HepG2 (cell line): ENCODE data around the gene SRBD1. TPM values are rescaled to one million over a fixed set of nuclear protein-coding genes. Genes with fewer than 3 reads are reported as not detected.

Experiments
- ELF4 ChIP-seq: sonication (generic); formaldehyde crosslinking; IDR thresholded peaks from 2 replicates; pipeline ENCODE4 v1.5.0; 2020; ENCODE audit warnings: missing genetic modification reagents, mild to moderate bottlenecking, moderate library complexity, borderline replicate concordance
- HMG20B ChIP-seq: conservative IDR thresholded peaks from 2 replicates; pipeline ENCODE4 v1.6.1; 2016; ENCODE audit warnings: missing genetic modification reagents, missing compliant biosample characterization
- HNF4G ChIP-seq, 2 experiments: sonication (generic) in 1 of 2; formaldehyde crosslinking in 1 of 2; IDR thresholded peaks; 2 replicates each; pipeline versions ENCODE4 v1.4.0 to v1.6.1; 2011 to 2020; ENCODE audit warnings: borderline replicate concordance in 2 of 2, low read depth in 2 of 2, mild to moderate bottlenecking in 2 of 2, low read length in 1 of 2, missing genetic modification reagents in 1 of 2, moderate library complexity in 1 of 2
- HNRNPL ChIP-seq: fragments of 200-400 bp; formaldehyde crosslinking; IDR thresholded peaks from 2 replicates; pipeline ENCODE4 v1.6.1; 2017; ENCODE audit warnings: mild to moderate bottlenecking, low read depth, low read length
- KLF15 ChIP-seq: sonication (generic); formaldehyde crosslinking; IDR thresholded peaks from 2 replicates; pipeline ENCODE4 v1.8.1; 2023; ENCODE audit warnings: borderline replicate concordance, mild to moderate bottlenecking, inconsistent platforms, missing genetic modification reagents, mixed read lengths
- MAX ChIP-seq: IDR thresholded peaks from 2 replicates; pipeline ENCODE4 v1.6.1; 2012; ENCODE audit warnings: inconsistent platforms
- NCOA2 ChIP-seq: sonication (generic); formaldehyde crosslinking; IDR thresholded peaks from 2 replicates; pipeline ENCODE4 v1.8.0; 2022; ENCODE audit warnings: inconsistent platforms
- NR2F1 ChIP-seq, 2 experiments: fragments of 450-650 bp in 1 of 2; formaldehyde crosslinking in 1 of 2; IDR thresholded peaks; 2 replicates each; pipeline versions ENCODE4 v1.5.0 to v1.6.1; 2016 to 2020; ENCODE audit warnings: mild to moderate bottlenecking in 1 of 2, missing compliant biosample characterization in 1 of 2, missing genetic modification reagents in 1 of 2, moderate library complexity in 1 of 2
- NR2F6 ChIP-seq, 2 experiments: IDR thresholded peaks; 2 replicates each; pipeline ENCODE4 v1.6.1; 2016; ENCODE audit warnings: antibody characterized with exemption in 1 of 2, mild to moderate bottlenecking in 1 of 2
- POLR2AphosphoS5 ChIP-seq: IDR thresholded peaks from 2 replicates; pipeline ENCODE4 v1.6.1; 2012; ENCODE audit warnings: low read depth, low read length
- RXRB ChIP-seq: IDR thresholded peaks from 2 replicates; pipeline ENCODE4 v1.6.1; 2016; ENCODE audit warnings: borderline replicate concordance, missing genetic modification reagents, missing compliant biosample characterization
- SETDB1 ChIP-seq: sonication (generic); formaldehyde crosslinking; IDR thresholded peaks from 2 replicates; pipeline ENCODE4 v1.5.1; 2020; ENCODE audit warnings: missing genetic modification reagents, mild to moderate bottlenecking, borderline replicate concordance
- SNAPC4 ChIP-seq: sonication (generic); formaldehyde crosslinking; IDR thresholded peaks from 2 replicates; pipeline ENCODE4 v1.4.0; 2020; ENCODE audit warnings: mild to moderate bottlenecking, missing genetic modification reagents
- TSC22D2 ChIP-seq: sonication (generic); formaldehyde crosslinking; IDR thresholded peaks from 2 replicates; pipeline ENCODE4 v1.5.1; 2020; ENCODE audit warnings: missing genetic modification reagents, mild to moderate bottlenecking, borderline replicate concordance
- ZBTB33 ChIP-seq: sonication (generic); formaldehyde crosslinking; IDR thresholded peaks from 2 replicates; pipeline ENCODE4 v1.4.0; 2020; ENCODE audit warnings: missing genetic modification reagents
- ZNF207 ChIP-seq: fragments of 450-650 bp; IDR thresholded peaks from 2 replicates; pipeline ENCODE4 v1.6.1; 2016; ENCODE audit warnings: antibody characterized with exemption, borderline replicate concordance
- ZNF251 ChIP-seq: sonication (generic); formaldehyde crosslinking; IDR thresholded peaks from 2 replicates; pipeline ENCODE4 v1.9.0; 2021; ENCODE audit warnings: mild to moderate bottlenecking, missing genetic modification reagents
- ZNF263 ChIP-seq: sonication (generic); formaldehyde crosslinking; IDR thresholded peaks from 2 replicates; pipeline ENCODE4 v1.4.0; 2020; ENCODE audit warnings: missing genetic modification reagents
- ZNF343 ChIP-seq: sonication (generic); formaldehyde crosslinking; IDR thresholded peaks from 2 replicates; pipeline ENCODE4 v1.4.0; 2020; ENCODE audit warnings: mild to moderate bottlenecking, missing genetic modification reagents
- ZNF44 ChIP-seq: sonication (generic); formaldehyde crosslinking; IDR thresholded peaks from 2 replicates; pipeline ENCODE4 v1.5.1; 2020; ENCODE audit warnings: mild to moderate bottlenecking, missing genetic modification reagents
- ZNF510 ChIP-seq: sonication (generic); formaldehyde crosslinking; IDR thresholded peaks from 2 replicates; pipeline ENCODE4 v1.4.0; 2020; ENCODE audit warnings: low read depth, mild to moderate bottlenecking, missing genetic modification reagents
- ZNF891 ChIP-seq: sonication (generic); formaldehyde crosslinking; IDR thresholded peaks from 2 replicates; pipeline ENCODE4 v1.5.0; 2020; ENCODE audit warnings: mild to moderate bottlenecking, missing genetic modification reagents
- polyA plus RNA-seq, 8 experiments: library from polyadenylated mRNA; depleted of rRNA in 3 of 8; stranded (reverse) in 7 of 8; unstranded in 1 of 8; fragments of >200 nt; fragmentation: Illumina TruSeq in 4 of 8; extraction: Trizol in 4 of 8; gene quantifications; 2 replicates each; pipeline versions ENCODE4 v1.2.1 to v1.2.3, GENCODE V29; 2011 to 2016; ENCODE audit warnings: low read depth in 4 of 8, missing spikeins in 1 of 8, mixed read lengths in 1 of 8; ENCODE audit not compliant: insufficient read depth in 1 of 8
- total RNA-seq, 5 experiments: library from RNA; depleted of rRNA; stranded (reverse); fragments of >200 nt; fragmentation: Illumina TruSeq; extraction: Trizol; gene quantifications; 2 replicates each; pipeline ENCODE4 v1.2.3, GENCODE V29; 2016; ENCODE audit warnings: low read depth in 1 of 5

The SRBD1 gene
- total and polyA plus RNA-seq, 2 of the 13 experiments (the other 11 are each of a cell fraction or from before 2014, with no cell fraction given), result 3.2 to 23.9 TPM

GRCh38 chr2:45643543-45644542 is 32.8 kb upstream of the SRBD1 start (continued):
- TF ChIP-seq ZNF343 (CRISPR knock-in tag), result 0 out of 2 replicates have a peak, but pooled peaks have one; percentile 52
- no peak for TF ChIP-seq SETDB1 (CRISPR knock-in tag)
- no peak for TF ChIP-seq NCOA2 (CRISPR knock-in tag)
- TF ChIP-seq MAX, result peak; percentile 14; the same call in 1 of the 2 replicates
- no peak for TF ChIP-seq TSC22D2 (CRISPR knock-in tag)
- TF ChIP-seq KLF15 (CRISPR knock-in tag), result no peak
- peak; percentile 91 for TF ChIP-seq ZNF263 (CRISPR knock-in tag)
- TF ChIP-seq ZNF251 (CRISPR knock-in tag), result no peak
- no peak for TF ChIP-seq RXRB
- TF ChIP-seq ZNF44 (CRISPR knock-in tag), result no peak
- TF ChIP-seq POLR2AphosphoS5, result no peak
- TF ChIP-seq ZNF207, result no peak
- no peak for TF ChIP-seq HNRNPL
- TF ChIP-seq ELF4 (CRISPR knock-in tag), result no peak
- no peak for TF ChIP-seq HNF4G (IDR thresholded peaks at IDR 0.05; ENCODE audit: borderline replicate concordance, low read depth, low read length)
- no peak for TF ChIP-seq HNF4G (CRISPR knock-in tag; IDR thresholded peaks at IDR 0.05; ENCODE audit: borderline replicate concordance, low read depth)
- TF ChIP-seq ZNF891 (CRISPR knock-in tag), result peak; percentile 85; the same call in 1 of the 2 replicates
- no peak for TF ChIP-seq SNAPC4
- peak; percentile 54; the same call in 1 of the 2 replicates for TF ChIP-seq ZBTB33 (CRISPR knock-in tag)
- TF ChIP-seq ZNF510 (CRISPR knock-in tag), result 0 out of 2 replicates have a peak, but pooled peaks have one; percentile 40
- TF ChIP-seq NR2F6 (IDR thresholded peaks at IDR 0.05), result no peak
- TF ChIP-seq NR2F6 (CRISPR knock-in tag; IDR thresholded peaks at IDR 0.05), result no peak
- TF ChIP-seq NR2F1 (CRISPR knock-in tag; IDR thresholded peaks at IDR 0.05), result no peak
- no peak for TF ChIP-seq HMG20B (CRISPR knock-in tag)
